Amniotic epithelial cell (primary cell): ENCODE results near the gene DDX27.
A peak's percentile ranks its signal among the peaks of the same experiment; 100 is the strongest.
"Not testable (repeated sequence)": the region's sequence is repeated elsewhere in the genome, so short reads cannot be mapped to it uniquely, and the experiment has no call there.

ENCODE experiments used
- DNase-seq: peaks from one replicate; pipeline ENCODE4 v3.0.0-alpha.2; 2010; ENCODE audit warnings: low read depth

DDX27 gene

GRCh38 chr20:49219091-49219923 is at the start of gene DDX27:
TSS of gene DDX27 (plus strand) at chr20:49219416. CDS start at chr20:49219449, 33 bp downstream.
- DNase-seq: peak; percentile 95

DNA sequence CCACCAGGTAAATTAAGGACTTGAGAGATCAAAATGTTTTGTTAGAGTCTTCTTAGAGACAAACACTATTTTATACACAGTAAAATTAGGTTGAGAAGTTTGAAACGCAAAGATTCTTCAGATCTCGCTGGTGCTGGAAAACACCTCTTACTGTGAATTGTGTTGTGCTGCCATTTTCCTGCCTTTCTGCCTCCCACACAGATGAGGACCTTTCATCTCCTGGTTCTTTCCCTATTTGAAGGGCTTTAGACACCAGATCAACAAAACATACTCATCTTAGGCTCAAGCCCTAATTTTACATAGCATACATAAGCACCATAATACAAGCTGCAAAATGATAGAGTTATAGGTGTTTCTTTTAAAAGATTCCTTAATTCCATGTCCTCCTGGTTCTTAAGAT is 49.7 kb upstream of the DDX27 start:
- DNase-seq: no peak

GRCh38 chr20:49170714-49171113 is 48.5 kb upstream of the DDX27 start:
- DNase-seq: no peak

- no peak for DNase-seq
Measured at GRCh38 chr20:49171909-49172308, 47.3 kb upstream of the DDX27 start.

- no peak for DNase-seq
Measured at GRCh38 chr20:49172413-49172812, 46.8 kb upstream of the DDX27 start.

GRCh38 chr20:49174183-49174582 is 45.0 kb upstream of the DDX27 start:
- DNase-seq: no peak

- DNase-seq: no peak
Measured at GRCh38 chr20:49179368-49180277, 39.6 kb upstream of the DDX27 start.

- DNase-seq: no peak
Measured at GRCh38 chr20:49181265-49181877, 37.8 kb upstream of the DDX27 start.

GRCh38 chr20:49183444-49183843 is 35.8 kb upstream of the DDX27 start:
- no peak for DNase-seq

- not testable (repeated sequence) for DNase-seq
Measured at GRCh38 chr20:49184084-49184501, 35.1 kb upstream of the DDX27 start.

- DNase-seq: no peak
Measured at GRCh38 chr20:49184691-49185070, 34.5 kb upstream of the DDX27 start.

DNA sequence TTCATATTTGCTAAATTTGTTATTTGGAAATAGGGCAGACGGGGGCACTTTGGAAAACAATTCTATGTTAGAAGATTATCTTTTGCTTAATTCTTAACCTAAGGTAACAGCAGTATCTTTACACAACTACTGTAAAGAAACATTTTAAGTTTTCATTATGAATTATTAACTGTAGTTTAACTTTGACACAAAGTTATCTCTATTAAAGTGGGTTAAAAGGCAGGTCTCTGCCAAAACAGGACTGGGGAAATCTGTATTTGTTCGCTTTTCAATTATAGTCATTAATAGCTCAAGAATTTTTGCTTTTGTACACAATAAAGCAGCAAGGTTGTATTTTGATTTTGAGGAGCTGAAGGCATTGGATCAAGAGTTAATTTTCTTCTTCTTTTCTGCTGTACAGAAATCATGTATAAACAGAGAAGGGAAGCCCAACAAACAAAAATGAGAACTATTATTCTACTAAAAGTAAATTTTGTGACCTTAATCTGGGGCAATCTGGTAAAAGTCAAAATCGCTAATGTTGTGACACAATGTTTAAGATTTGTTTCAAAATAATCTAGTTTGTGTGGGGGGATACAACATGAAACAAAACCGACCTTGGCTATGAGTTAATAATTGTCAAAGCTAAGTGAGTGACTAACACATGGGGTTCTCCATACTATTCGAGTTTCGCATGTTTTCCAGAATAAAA is 34.0 kb upstream of the DDX27 start:
- DNase-seq: peak; percentile 30

DNA sequence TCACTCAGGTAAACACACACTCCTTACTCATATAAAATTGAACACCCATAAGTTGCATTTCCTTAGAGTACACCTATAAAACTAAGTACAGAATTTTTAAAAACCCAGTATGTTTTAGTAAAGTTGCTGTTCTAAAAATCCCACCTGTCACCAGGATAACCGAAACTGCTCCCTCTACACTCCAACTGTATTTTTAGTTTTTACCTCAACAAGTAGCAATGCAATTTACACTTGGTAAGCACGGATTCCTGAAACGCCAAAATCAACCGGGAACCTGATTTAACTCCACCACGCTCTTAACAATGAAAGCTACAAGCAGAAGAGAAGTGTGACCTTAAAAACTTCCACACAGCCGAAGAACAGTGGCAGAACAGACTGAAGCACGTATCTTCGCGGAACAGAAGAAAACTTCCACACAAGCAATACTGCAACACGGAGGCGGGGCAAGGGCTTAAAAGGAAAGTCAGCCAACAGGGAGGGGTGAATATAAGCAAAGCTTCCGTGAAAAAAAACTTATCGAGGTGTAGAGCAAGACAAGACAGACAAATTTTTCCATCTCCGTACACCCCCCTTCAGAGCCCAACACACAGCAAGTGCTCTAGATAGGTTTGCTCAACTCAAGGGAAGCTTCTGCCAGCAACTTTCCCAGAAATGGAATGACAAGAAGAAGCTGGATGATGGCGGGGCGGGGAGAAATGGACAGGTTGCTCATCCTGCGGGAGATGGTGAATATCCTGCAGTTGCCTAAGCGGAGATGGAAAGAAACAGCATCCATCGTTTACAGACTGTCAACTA is 32.5 kb upstream of the DDX27 start:
- DNase-seq: peak; percentile 66

DNA sequence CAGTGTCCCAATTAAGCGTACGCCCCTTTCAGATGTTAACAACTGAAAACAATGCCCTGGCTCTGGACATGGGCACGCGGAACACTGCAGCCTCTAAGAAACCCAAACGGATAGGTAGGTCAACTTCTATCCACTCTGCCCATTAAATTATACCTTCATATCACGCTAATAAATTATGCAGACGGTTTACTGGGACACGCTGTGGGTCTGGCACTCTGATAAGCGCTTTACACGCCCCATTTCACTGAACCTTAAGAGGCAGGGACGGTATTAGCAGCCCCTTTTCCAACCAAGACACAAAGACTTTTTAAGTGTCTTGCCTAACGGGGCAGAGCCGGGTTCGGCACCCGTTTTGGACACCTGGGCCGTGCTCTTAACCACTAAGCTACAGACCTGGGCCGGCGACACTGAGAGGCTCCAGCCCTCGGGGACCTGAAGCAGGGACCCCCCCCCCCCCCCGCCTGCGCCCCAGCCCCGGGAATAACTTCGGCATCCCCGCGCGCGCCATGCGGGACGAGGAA is 31.8 kb upstream of the DDX27 start:
- DNase-seq: no peak

- peak; percentile 94 for DNase-seq
Measured at GRCh38 chr20:49187851-49188641, 31.2 kb upstream of the DDX27 start, which contains the start of gene STAU1. TSS of gene STAU1 (minus strand) at chr20:49188334. CDS start at chr20:49166201, 22,133 bp downstream.

GRCh38 chr20:49192944-49193518 is 26.2 kb upstream of the DDX27 start:
- DNase-seq: not testable (repeated sequence)

GRCh38 chr20:49199729-49200293 is 19.4 kb upstream of the DDX27 start:
- no peak for DNase-seq

DNA sequence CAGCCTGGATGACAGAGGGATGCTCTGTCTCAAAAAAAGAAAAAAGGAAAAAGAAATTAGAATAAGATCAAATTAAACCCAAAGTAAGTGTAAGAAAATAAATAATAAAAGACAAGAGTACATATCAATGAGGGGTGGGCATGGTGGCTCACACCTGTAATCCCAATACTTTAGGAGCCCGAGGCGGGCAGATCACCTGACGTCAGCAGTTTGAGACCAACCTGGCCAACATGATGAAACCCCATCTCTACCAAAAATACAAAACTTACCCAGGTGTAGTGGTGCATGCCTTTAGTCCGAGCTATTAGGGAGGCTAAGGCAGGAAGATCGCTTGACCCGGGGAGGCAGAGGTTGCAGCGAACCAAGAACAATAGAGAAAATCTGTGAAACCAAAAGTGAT is 16.2 kb upstream of the DDX27 start:
- DNase-seq: no peak

- DNase-seq: no peak
Measured at GRCh38 chr20:49203746-49204145, 15.5 kb upstream of the DDX27 start.
